Measurements from ENCODE around the gene LHPP. TPM values are rescaled to one million over a fixed set of nuclear protein-coding genes. Genes with fewer than 3 reads are reported as not detected.
A peak's percentile ranks its signal among the peaks of the same experiment; 100 is the strongest.

Gene LHPP
- total RNA-seq, 1 donor from 2014 or later, result 15.2 TPM

GRCh38 chr10:124530816-124531215, 69.2 kb downstream of the LHPP start:
- TF ChIP-seq CTCF (IDR thresholded peaks at IDR 0.05; ENCODE audit: unreplicated experiment), result no peak
- Mint-ChIP-seq H3K4me3 (ENCODE audit: low read depth) (no peak overlapping the region), H3K4me1 (ENCODE audit: low read depth) (no peaks in the 10 kb centered on the region), H3K27ac (no peak overlapping the region), H3K36me3 (ENCODE audit: insufficient read depth) (no peaks in the 10 kb centered on the region), H3K9me3 (ENCODE audit: low read depth) (no peaks in the 10 kb centered on the region), H3K27me3 (peaks cover 13% of the 10 kb centered on the region)
- DNase-seq (ENCODE audit: low spot score, unreplicated experiment), result no peak

GRCh38 chr10:124532106-124532641, 70.6 kb downstream of the LHPP start:
- peak; percentile 72 for TF ChIP-seq CTCF (IDR thresholded peaks at IDR 0.05; ENCODE audit: unreplicated experiment)
- peaks cover 13% of the 10 kb centered on the region for H3K27me3 Mint-ChIP-seq
- no peaks in the 10 kb centered on the region for H3K36me3 Mint-ChIP-seq (ENCODE audit: insufficient read depth)
- no peak overlapping the region for H3K27ac Mint-ChIP-seq
- no peaks in the 10 kb centered on the region for H3K9me3 Mint-ChIP-seq (ENCODE audit: low read depth)
- H3K4me1 Mint-ChIP-seq (ENCODE audit: low read depth), result no peaks in the 10 kb centered on the region
- H3K4me3 Mint-ChIP-seq (ENCODE audit: low read depth), result no peak overlapping the region
- peak; percentile 32 for DNase-seq (ENCODE audit: low spot score, unreplicated experiment)

GRCh38 chr10:124532788-124533187, 71.2 kb downstream of the LHPP start:
- no peaks in the 10 kb centered on the region for H3K36me3 Mint-ChIP-seq (ENCODE audit: insufficient read depth)
- H3K4me3 Mint-ChIP-seq (ENCODE audit: low read depth), result no peak overlapping the region
- no peak overlapping the region for H3K27ac Mint-ChIP-seq
- peaks cover 13% of the 10 kb centered on the region for H3K27me3 Mint-ChIP-seq
- no peaks in the 10 kb centered on the region for H3K4me1 Mint-ChIP-seq (ENCODE audit: low read depth)
- no peaks in the 10 kb centered on the region for H3K9me3 Mint-ChIP-seq (ENCODE audit: low read depth)
- no peak for TF ChIP-seq CTCF (IDR thresholded peaks at IDR 0.05; ENCODE audit: unreplicated experiment)
- no peak for DNase-seq (ENCODE audit: low spot score, unreplicated experiment)

GRCh38 chr10:124533266-124533665, 71.6 kb downstream of the LHPP start:
- no peaks in the 10 kb centered on the region for H3K36me3 Mint-ChIP-seq (ENCODE audit: insufficient read depth)
- no peak overlapping the region for H3K4me3 Mint-ChIP-seq (ENCODE audit: low read depth)
- H3K27ac Mint-ChIP-seq, result no peak overlapping the region
- DNase-seq (ENCODE audit: low spot score, unreplicated experiment), result no peak
- H3K4me1 Mint-ChIP-seq (ENCODE audit: low read depth), result no peaks in the 10 kb centered on the region
- TF ChIP-seq CTCF (IDR thresholded peaks at IDR 0.05; ENCODE audit: unreplicated experiment), result no peak
- H3K27me3 Mint-ChIP-seq, result peaks cover 13% of the 10 kb centered on the region
- H3K9me3 Mint-ChIP-seq (ENCODE audit: low read depth), result no peaks in the 10 kb centered on the region

GRCh38 chr10:124534231-124534798, 72.7 kb downstream of the LHPP start:
- H3K27me3 Mint-ChIP-seq, result peaks cover 13% of the 10 kb centered on the region
- no peak overlapping the region for H3K4me3 Mint-ChIP-seq (ENCODE audit: low read depth)
- DNase-seq (ENCODE audit: low spot score, unreplicated experiment), result no peak

More at GRCh38 chr10:124534231-124534798, 72.7 kb downstream of the LHPP start:
- no peak overlapping the region for H3K27ac Mint-ChIP-seq
- H3K36me3 Mint-ChIP-seq (ENCODE audit: insufficient read depth), result no peaks in the 10 kb centered on the region
- no peak for TF ChIP-seq CTCF (IDR thresholded peaks at IDR 0.05; ENCODE audit: unreplicated experiment)
- no peaks in the 10 kb centered on the region for H3K9me3 Mint-ChIP-seq (ENCODE audit: low read depth)
- no peaks in the 10 kb centered on the region for H3K4me1 Mint-ChIP-seq (ENCODE audit: low read depth)

All from progenitor cell of endocrine pancreas (in vitro differentiated cells).